GM18858 (cell line): ENCODE measurements around the gene FIBP.
"Not testable (repeated sequence)": the region's sequence is repeated elsewhere in the genome, so short reads cannot be mapped to it uniquely, and the experiment has no call there.

Source experiments
- ATAC-seq: cut with Tn5 transposase; IDR thresholded peaks from one replicate; pipeline ENCODE4 v1.9.1; 2021; ENCODE audit not compliant: unreplicated experiment

The FIBP gene

DNA sequence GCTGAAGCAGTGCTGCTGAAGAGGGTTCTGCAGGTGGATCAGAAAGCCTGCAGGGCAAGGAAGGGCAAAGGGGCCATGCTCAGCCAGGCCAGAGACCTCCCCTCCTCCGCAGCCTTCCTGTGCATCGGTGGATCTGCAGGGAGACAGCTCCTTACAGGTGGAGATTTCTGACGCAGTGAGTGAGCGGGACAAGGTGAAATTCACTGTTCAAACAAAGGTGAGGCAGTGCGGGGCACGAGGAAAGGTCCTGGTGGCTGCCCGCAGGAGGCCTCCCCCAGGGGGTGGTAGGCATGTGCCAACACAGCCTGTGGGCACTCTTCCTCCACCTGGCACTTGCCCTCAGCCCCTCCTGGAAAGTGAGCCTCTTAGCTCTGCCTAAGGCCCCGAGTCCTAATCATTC is 38.9 kb downstream of the FIBP start:
- ATAC-seq = no peak

DNA sequence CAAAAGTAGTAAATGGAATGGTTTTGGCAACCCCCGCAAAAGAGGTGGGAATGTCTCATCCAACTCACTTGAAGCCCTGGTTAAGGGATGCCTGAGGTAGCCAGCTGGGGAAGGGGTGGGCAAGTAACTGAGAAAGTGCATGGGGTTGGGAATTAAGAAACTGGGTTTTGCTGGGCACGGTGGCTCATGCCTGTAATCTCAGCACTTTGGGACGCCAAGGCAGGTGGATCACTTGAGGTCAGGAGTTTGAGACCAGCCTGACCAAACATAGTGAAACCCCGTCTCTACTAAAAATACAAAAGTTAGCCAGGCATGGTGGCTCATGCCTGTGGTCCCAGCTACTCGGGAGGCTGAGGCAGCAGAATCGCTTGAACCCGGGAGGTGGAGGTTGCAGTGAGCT is 39.6 kb downstream of the FIBP start:
- ATAC-seq = not testable (repeated sequence)

DNA sequence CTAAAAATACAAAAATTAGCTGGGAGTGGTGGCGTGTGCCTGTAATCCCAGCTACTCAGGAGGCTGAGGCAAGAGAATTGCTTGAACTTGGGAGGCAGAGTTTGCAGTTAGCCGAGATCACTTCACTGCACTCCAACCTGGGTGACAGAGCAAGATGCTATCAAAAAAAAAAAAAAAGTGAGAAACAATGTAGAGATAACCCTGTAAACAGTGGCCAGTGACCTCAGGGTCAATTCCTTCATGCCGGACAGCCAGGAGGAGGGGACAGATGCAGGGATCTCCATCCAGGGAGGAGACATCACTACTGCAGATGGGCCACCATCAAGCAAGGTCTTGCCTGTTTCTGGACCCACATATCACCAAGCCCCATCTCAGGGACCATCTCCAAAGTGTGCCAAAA is 40.5 kb downstream of the FIBP start:
- no peak for ATAC-seq

DNA sequence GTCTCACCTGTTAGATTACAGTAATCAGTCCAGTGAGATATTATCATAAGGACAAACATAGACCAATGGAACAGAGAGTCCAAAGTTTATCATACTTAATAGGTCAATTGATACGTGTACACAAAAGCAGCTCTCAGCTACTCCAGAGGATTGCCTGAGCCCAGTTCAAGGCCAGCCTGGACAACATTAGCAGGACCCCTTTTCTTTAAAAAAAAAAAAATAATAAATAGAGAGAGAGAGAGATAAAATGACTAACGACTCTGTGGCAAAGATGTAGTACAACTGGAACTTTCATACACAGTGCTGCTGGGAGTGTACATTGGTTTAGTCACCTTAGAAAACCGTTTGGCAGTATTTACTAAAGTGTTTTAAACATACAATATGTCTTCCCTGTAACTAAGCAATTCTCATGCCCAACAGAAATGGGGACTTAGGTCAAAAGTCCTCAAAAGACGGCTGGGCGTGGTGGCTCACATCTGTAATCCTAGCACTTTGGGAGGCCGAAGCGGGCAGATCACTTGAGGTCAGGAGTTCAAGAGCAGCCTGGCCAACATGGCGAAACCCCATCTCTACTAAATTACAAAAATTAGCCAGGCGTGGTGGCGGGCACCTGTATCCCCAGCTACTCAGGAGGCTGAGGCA is 43.9 kb downstream of the FIBP start:
- no peak for ATAC-seq

DNA sequence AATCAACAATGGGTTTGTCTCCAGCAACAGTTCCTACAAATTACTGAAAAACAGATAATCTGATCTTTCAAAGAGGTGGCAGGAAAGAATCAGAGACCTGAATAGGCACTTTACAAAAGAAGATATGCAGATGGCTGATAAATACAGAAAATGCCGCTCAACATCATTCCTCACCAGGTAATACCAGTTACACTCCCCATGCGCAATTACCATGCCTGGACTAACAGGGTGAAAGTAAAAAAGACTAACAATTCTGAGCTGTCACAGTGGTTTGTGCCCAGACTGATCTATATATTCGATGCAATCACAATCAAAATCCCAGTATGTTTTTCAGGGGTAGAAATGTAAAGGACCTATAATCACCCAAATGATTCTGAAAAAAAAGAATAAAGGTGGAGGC is 44.5 kb downstream of the FIBP start:
- no peak for ATAC-seq

DNA sequence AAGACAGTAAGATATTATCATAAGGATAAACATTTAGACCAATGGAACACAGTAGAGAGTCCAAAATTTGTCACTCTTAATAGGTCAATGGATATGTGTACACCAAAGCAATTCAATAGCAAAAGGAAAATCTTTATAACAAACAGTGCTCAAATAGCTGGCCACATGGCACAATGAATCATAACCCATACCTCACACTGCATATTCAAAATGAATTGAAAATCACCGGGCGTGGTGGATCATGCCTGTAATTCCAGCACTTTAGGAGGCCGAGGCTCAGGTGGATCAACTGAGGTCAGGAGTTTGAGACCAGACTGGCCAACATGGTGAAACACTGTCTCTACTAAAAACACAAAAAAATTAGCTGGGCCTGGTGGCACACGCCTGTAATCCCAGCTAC is 46.1 kb downstream of the FIBP start:
- ATAC-seq = no peak

DNA sequence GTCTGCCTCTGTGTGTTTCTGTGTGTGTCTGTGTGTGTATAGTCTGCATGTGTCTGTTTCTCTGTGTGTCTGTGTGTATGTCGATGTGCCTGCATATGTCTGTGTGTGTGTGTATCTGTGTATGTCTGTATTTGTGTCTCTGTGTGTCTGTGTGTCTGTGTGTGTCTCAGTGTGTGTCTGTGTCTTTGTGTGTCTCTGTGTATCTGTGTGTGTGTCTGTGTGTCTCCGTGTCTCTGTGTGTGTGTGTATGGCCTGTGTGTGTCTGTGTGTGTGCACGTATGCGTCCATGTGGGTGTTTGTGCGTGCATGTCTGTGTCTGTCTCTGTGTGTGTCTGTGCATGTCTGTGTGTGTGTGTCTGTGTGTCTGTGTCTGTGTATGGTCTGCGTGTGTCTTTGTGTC is 54.1 kb downstream of the FIBP start:
- no peak for ATAC-seq
